H1 (cell line): Measurements from ENCODE around the gene DDC. TPM values are rescaled to one million over a fixed set of nuclear protein-coding genes. Genes with fewer than 3 reads are reported as not detected.

Source experiments
- CTCF ChIA-PET: fragments of 300-600 bp; sonication (Branson Sonifier 250); formaldehyde crosslinking; loops from one replicate; lab custom pipeline; 2021; ENCODE audit not compliant: partially characterized antibody; lab: Charles Lee
- POLR2A ChIA-PET: fragments of 300-600 bp; sonication (Branson Sonifier 250); formaldehyde crosslinking; loops from one replicate; lab custom pipeline; 2021; ENCODE audit warnings: inconsistent platforms; ENCODE audit not compliant: partially characterized antibody; lab: Charles Lee
- DNase-seq, 2 experiments: peaks; one replicate each; pipeline versions ENCODE4 v3.0.0 to v3.0.0-alpha.2; 2010 to 2022; ENCODE audit warnings: low spot score in 2 of 2, low read depth in 1 of 2, mixed read lengths in 1 of 2
- FAIRE-seq: peaks from 2 replicates; lab custom pipeline; 2011; peaks lifted over from hg19 to GRCh38; lab: Jason Lieb, UNC
- H2AFZ ChIP-seq: 2 replicates; pipeline ENCODE4 v1.8.1; 2012; ENCODE audit warnings: low read length, inconsistent platforms
- H2AK5ac ChIP-seq: 2 replicates; pipeline ENCODE4 v1.6.1; 2013; ENCODE audit warnings: low read depth, low read length
- H2BK120ac ChIP-seq: replicated peaks from 2 replicates; pipeline ENCODE3; 2013; ENCODE audit warnings: low read depth, low read length, inconsistent platforms
- H2BK12ac ChIP-seq: 2 replicates; pipeline ENCODE4 v1.6.1; 2013; ENCODE audit warnings: low read depth, low read length
- H2BK15ac ChIP-seq: 2 replicates; pipeline ENCODE4 v1.6.1; 2013; ENCODE audit warnings: low read length
- H2BK20ac ChIP-seq: 2 replicates; pipeline ENCODE4 v1.6.1; 2013; ENCODE audit warnings: low read length
- H2BK5ac ChIP-seq: 2 replicates; pipeline ENCODE4 v1.6.1; 2013; ENCODE audit warnings: low read depth, low read length
- H3K14ac ChIP-seq: 2 replicates; pipeline ENCODE4 v1.6.1; 2013; ENCODE audit warnings: inconsistent platforms; ENCODE audit not compliant: insufficient read length
- H3K18ac ChIP-seq: 2 replicates; pipeline ENCODE4 v1.6.1; 2013; ENCODE audit warnings: low read length; ENCODE audit errors: extremely low read depth
- H3K23ac ChIP-seq: 2 replicates; pipeline ENCODE4 v1.6.1; 2013; ENCODE audit warnings: inconsistent platforms; ENCODE audit not compliant: insufficient read length
- H3K23me2 ChIP-seq: 2 replicates; pipeline ENCODE4 v1.6.1; 2013; ENCODE audit warnings: low read depth, low read length
- H3K27ac ChIP-seq: 2 replicates; pipeline ENCODE4 v1.6.1; 2011; ENCODE audit warnings: low read depth, low read length, inconsistent platforms
- H3K27me3 ChIP-seq, 4 experiments: replicated peaks in 1 of 4; 1 replicate in 1 of 4; 2 replicates in 3 of 4; pipeline versions ENCODE4 v1.6.1 to v1.8.1; 2011 to 2013; ENCODE audit warnings: low read length in 3 of 4, mild to moderate bottlenecking in 3 of 4, inconsistent platforms in 2 of 4, mixed read lengths in 2 of 4, moderate library complexity in 1 of 4; ENCODE audit not compliant: control insufficient read depth in 3 of 4, insufficient read depth in 3 of 4; ENCODE audit errors: extremely low read depth in 1 of 4
- H3K36me3 ChIP-seq, 4 experiments: 2 replicates each; pipeline versions ENCODE4 v1.6.1 to v1.8.1; 2011 to 2013; ENCODE audit warnings: mild to moderate bottlenecking in 4 of 4, low read length in 3 of 4, moderate library complexity in 2 of 4, control low read depth in 1 of 4, inconsistent platforms in 1 of 4; ENCODE audit not compliant: insufficient read depth in 4 of 4, control insufficient read depth in 2 of 4
- H3K4ac ChIP-seq: replicated peaks from 2 replicates; pipeline ENCODE3; 2013; ENCODE audit warnings: low read length, low read depth, mixed read lengths, inconsistent platforms; ENCODE audit not compliant: insufficient read length
- H3K4me1 ChIP-seq, 4 experiments: replicated peaks in 1 of 4; 1 replicate in 1 of 4; 2 replicates in 3 of 4; pipeline versions ENCODE4 v1.6.1 to v1.8.1; 2011 to 2013; ENCODE audit warnings: low read length in 3 of 4, inconsistent platforms in 2 of 4, mixed read lengths in 1 of 4; ENCODE audit not compliant: insufficient read depth in 4 of 4, control insufficient read depth in 3 of 4
- H3K4me2 ChIP-seq, 2 experiments: 2 replicates each; pipeline versions ENCODE4 v1.6.1 to v1.8.1; 2011 to 2013; ENCODE audit warnings: low read depth in 2 of 2, low read length in 2 of 2, control low read depth in 1 of 2, inconsistent platforms in 1 of 2, mild to moderate bottlenecking in 1 of 2; ENCODE audit not compliant: insufficient read depth in 1 of 2
- H3K4me3 ChIP-seq, 4 experiments: fragments of 200-600, 300-600 bp in 1 of 4; sonication (generic), shearing (Covaris generic), sonication (Bioruptor Twin) in 1 of 4; 2 replicates each; pipeline versions ENCODE4 v1.5.1 to v1.8.1; 2011 to 2016; ENCODE audit warnings: low read length in 4 of 4, low read depth in 3 of 4, control low read depth in 2 of 4, inconsistent platforms in 2 of 4, mild to moderate bottlenecking in 2 of 4, mixed read lengths in 1 of 4, moderate library complexity in 1 of 4; ENCODE audit not compliant: insufficient read depth in 2 of 4; ENCODE audit errors: extremely low read depth in 1 of 4
- H3K56ac ChIP-seq: replicated peaks from 2 replicates; pipeline ENCODE3; 2013; ENCODE audit warnings: low read depth, mild to moderate bottlenecking, mixed read lengths, low read length, inconsistent platforms; ENCODE audit not compliant: insufficient read length
- H3K79me1 ChIP-seq: 2 replicates; pipeline ENCODE4 v1.6.1; 2013; ENCODE audit warnings: low read depth, low read length, control low read depth
- H3K79me2 ChIP-seq, 2 experiments: 2 replicates each; pipeline versions ENCODE4 v1.6.1 to v1.8.1; 2012 to 2013; ENCODE audit warnings: low read length in 2 of 2, mild to moderate bottlenecking in 2 of 2, inconsistent platforms in 1 of 2; ENCODE audit not compliant: insufficient read depth in 2 of 2, control insufficient read depth in 1 of 2
- H3K9ac ChIP-seq, 4 experiments: replicated peaks in 1 of 4; 1 replicate in 1 of 4; 2 replicates in 3 of 4; pipeline versions ENCODE4 v1.6.1 to v1.8.1; 2011 to 2013; ENCODE audit warnings: low read depth in 3 of 4, low read length in 3 of 4, control low read depth in 2 of 4, mild to moderate bottlenecking in 2 of 4, moderate library complexity in 2 of 4, inconsistent platforms in 1 of 4; ENCODE audit errors: extremely low read depth in 1 of 4
- H3K9me3 ChIP-seq, 2 experiments: 2 replicates each; pipeline versions ENCODE4 v1.6.1 to v1.8.1; 2012 to 2013; ENCODE audit warnings: mild to moderate bottlenecking in 2 of 2, moderate library complexity in 2 of 2, control low read depth in 1 of 2, inconsistent platforms in 1 of 2, low read depth in 1 of 2, low read length in 1 of 2, mixed read lengths in 1 of 2; ENCODE audit not compliant: insufficient read depth in 2 of 2
- H4K20me1 ChIP-seq, 2 experiments: replicated peaks in 1 of 2; 2 replicates each; pipeline versions ENCODE3 to v1.8.1; 2011 to 2013; ENCODE audit warnings: inconsistent platforms in 2 of 2, low read length in 2 of 2, mild to moderate bottlenecking in 1 of 2; ENCODE audit not compliant: insufficient read depth in 2 of 2, control insufficient read depth in 1 of 2
- H4K5ac ChIP-seq: 2 replicates; pipeline ENCODE4 v1.6.1; 2013; ENCODE audit warnings: low read length, low read depth, mixed read lengths, inconsistent platforms; ENCODE audit not compliant: insufficient read length
- H4K8ac ChIP-seq: 2 replicates; pipeline ENCODE4 v1.8.0; 2013; ENCODE audit warnings: mild to moderate bottlenecking, moderate library complexity, low read length, inconsistent platforms; ENCODE audit not compliant: insufficient read depth; ENCODE audit errors: extremely low read depth
- H4K91ac ChIP-seq: replicated peaks from 2 replicates; pipeline ENCODE3; 2013; ENCODE audit warnings: low read length, mixed read lengths, inconsistent platforms; ENCODE audit not compliant: insufficient read length
- BCL11A ChIP-seq, 2 experiments: IDR thresholded peaks; one replicate each; pipeline ENCODE4 v1.6.1; 2011; ENCODE audit warnings: low read depth in 2 of 2, low read length in 2 of 2, mild to moderate bottlenecking in 2 of 2
- BRCA1 ChIP-seq: IDR thresholded peaks from 2 replicates; pipeline ENCODE4 v1.6.1; 2012; ENCODE audit warnings: low read depth, low read length, improper control_type of control experiment
- KDM4A ChIP-seq: IDR thresholded peaks from one replicate; pipeline ENCODE4 v1.7.1; 2012; ENCODE audit warnings: low read depth, mild to moderate bottlenecking, moderate library complexity, low read length, inconsistent platforms; ENCODE audit not compliant: severe bottlenecking
- SIRT6 ChIP-seq: IDR thresholded peaks from one replicate; pipeline ENCODE4 v1.7.1; 2012; ENCODE audit warnings: low read length, inconsistent platforms
- SP1 ChIP-seq: IDR thresholded peaks from 2 replicates; pipeline ENCODE4 v1.6.1; 2011; ENCODE audit warnings: low read depth, low read length
- SUZ12 ChIP-seq: fragments of 200-600 bp; sonication (generic); IDR thresholded peaks from 2 replicates; pipeline ENCODE4 v1.6.1; 2012; ENCODE audit warnings: mild to moderate bottlenecking, inconsistent platforms, low read length, moderate library complexity, mixed read lengths
- TBP ChIP-seq: IDR thresholded peaks from 2 replicates; pipeline ENCODE4 v1.6.1; 2011; ENCODE audit warnings: low read depth, low read length, improper control_type of control experiment
- YY1 ChIP-seq: IDR thresholded peaks from 2 replicates; pipeline ENCODE4 v1.6.1; 2011; ENCODE audit warnings: low read depth, mild to moderate bottlenecking, low read length
- WGBS, 2 experiments: shearing (Covaris generic) in 1 of 2; methylation state at CpG; one replicate each; pipeline versions ENCODE4 v1.1.6 to v1.1.7; 2013 to 2015; ENCODE audit warnings: low lambda C conversion rate in 2 of 2, mixed read lengths in 2 of 2, inconsistent platforms in 1 of 2, low coverage in 1 of 2, missing lambda C conversion rate in 1 of 2; ENCODE audit not compliant: insufficient replicate concordance in 2 of 2, insufficient coverage in 1 of 2, insufficient read length in 1 of 2; ENCODE audit errors: extremely low coverage in 1 of 2, missing lambda C conversion rate in 1 of 2; 5-methylcytosine and 5-hydroxymethylcytosine counted together
- polyA plus RNA-seq, 7 experiments: library from polyadenylated mRNA; depleted of rRNA in 3 of 7; stranded (reverse) in 5 of 7; unstranded in 2 of 7; fragments of >200 nt in 5 of 7; fragments of 200-250 nt in 2 of 7; gene quantifications; 1 replicate in 5 of 7; 2 replicates in 1 of 7; 4 replicates in 1 of 7; pipeline versions ENCODE4 v1.2.1 to v1.2.3, GENCODE V29; 2011 to 2013; ENCODE audit warnings: missing spikeins in 2 of 7, mixed read lengths in 2 of 7
- total RNA-seq: library from RNA; stranded (reverse); fragmentation: NEBNext Ultra II Directional; extraction: Animal tissue kit (Norgen Biotek cat#: 25700); gene quantifications from 2 replicates; pipeline ENCODE4 v1.2.1, GENCODE V29; 2021

Gene DDC
- total and polyA plus RNA-seq, 2 of the 8 experiments (the other 6 are each of a cell fraction or from before 2014, with no cell fraction given), result 0.05 TPM; not detected in 1

- Histone ChIP-seq H2BK12ac (no peak overlapping the region), H3K27me3 (no peaks in the 10 kb centered on the region; a peak in 1 of 7 replicates), H2AK5ac (no peak overlapping the region), H3K36me3 (no peaks in the 10 kb centered on the region), H2BK5ac (no peak overlapping the region), H3K23ac (no peak overlapping the region), H3K23me2 (no peaks in the 10 kb centered on the region), H4K91ac (no peak overlapping the region), H3K4me1 (peaks cover 0 to 3% (median 0%) of the 10 kb centered on the region in 4 experiments; a peak in 2 of 7 replicates), H3K27ac (no peak overlapping the region), H3K4me3 (no peak overlapping the region), H2BK20ac (no peak overlapping the region), H3K79me1 (no peaks in the 10 kb centered on the region), H4K5ac (no peak overlapping the region), H3K9me3 (no peaks in the 10 kb centered on the region), H3K4ac (no peak overlapping the region), H3K4me2 (no peak overlapping the region), H3K79me2 (no peaks in the 10 kb centered on the region), H3K14ac (no peak overlapping the region), H3K56ac (no peak overlapping the region), H2BK15ac (no peak overlapping the region), H4K20me1 (no peaks in the 10 kb centered on the region), H3K18ac (no peak overlapping the region), H2AFZ (no peak overlapping the region), H3K9ac (no peak overlapping the region), H2BK120ac (no peak overlapping the region), H4K8ac (no peak overlapping the region)
- FAIRE-seq, result no peak
- 87% methylated on average over 7 of the region's 7 CpGs; no CpG with 5 or more reads in 1 of the 2 experiments for WGBS, 2 experiments
- CTCF ChIA-PET, result interaction anchor here (0.6 to 2.4 kb wide), 7 partner anchors 9 to 114 kb away, joined by 3 to 11 read pairs (median 3); no protein-coding TSS in a partner anchor
- POLR2A ChIA-PET, result no interaction called here
- no peak for DNase-seq
- TF ChIP-seq KDM4A (no peak), BRCA1 (no peak), YY1 (no peak), TBP (no peak), SP1 (no peak), SIRT6 (no peak), BCL11A (IDR thresholded peaks at IDR 0.05; ENCODE audit: low read depth in 2 of 2, low read length in 2 of 2) (no peak), SUZ12 (no peak)
Measured at GRCh38 chr7:50479743-50480517, 85.3 kb downstream of the DDC start.
